ENCODE results near the gene LRBA. TPM values are rescaled to one million over a fixed set of nuclear protein-coding genes. Genes with fewer than 3 reads are reported as not detected.

The LRBA gene
- total and polyA plus RNA-seq, 9 of the 15 experiments (the other 6 are each of a cell fraction or from before 2014, with no cell fraction given): 24.2 to 88.7 (median 59.7) TPM

- POLR2A ChIA-PET: interaction anchor here (0.6 to 1.5 kb wide), 2 partner anchors 8 to 608 kb away, joined by 3 to 4 read pairs; no protein-coding TSS in a partner anchor
- in situ Hi-C loops (cut with MboI): no loop called here
- DNase-seq (ENCODE audit: extremely low read depth in 1 of 4, low spot score in 3 of 4) (no peak), ATAC-seq (no peak), FAIRE-seq (no peak)
- CTCF ChIA-PET (ENCODE audit: low intra/inter-chr PET ratio): no interaction called here
- Histone ChIP-seq H3K9ac (ENCODE audit: insufficient read depth in 1 of 2, low read depth in 2 of 2, low read length in 2 of 2) (no peak overlapping the region), H3K4me3 (no peak overlapping the region), H3K27ac (ENCODE audit: extremely low read depth, low read depth, low read length) (no peak overlapping the region), H3K4me2 (ENCODE audit: insufficient read depth, low read length) (no peak overlapping the region), H3K9me1 (ENCODE audit: control insufficient read depth, insufficient read depth, low read length) (no peaks in the 10 kb centered on the region), H2AFZ (ENCODE audit: low read depth, low read length) (no peak overlapping the region), H3K27me3 (ENCODE audit: control insufficient read depth in 2 of 2, insufficient read depth in 2 of 2, low read length in 2 of 2) (no peaks in the 10 kb centered on the region), H4K20me1 (replicated peaks; ENCODE audit: control insufficient read depth, insufficient read depth, low read length) (no peaks in the 10 kb centered on the region), H3K9me3 (replicated peaks; ENCODE audit: control insufficient read depth, insufficient read depth, low read depth, low read length) (no peaks in the 10 kb centered on the region), H3K4me1 (replicated peaks in 1 of 2; ENCODE audit: control insufficient read depth in 2 of 2, insufficient read depth in 2 of 2, low read length in 2 of 2) (no peaks in the 10 kb centered on the region), H3K79me2 (ENCODE audit: control insufficient read depth, insufficient read depth, low read length) (no peaks in the 10 kb centered on the region), H3K36me3 (ENCODE audit: control insufficient read depth, insufficient read depth, low read length) (no peaks in the 10 kb centered on the region)
- TF ChIP-seq ZKSCAN1 (IDR thresholded peaks at IDR 0.05; ENCODE audit: low read depth, low read length): no peak
- no peak for TF ChIP-seq GABPB1 (CRISPR knock-in tag; IDR thresholded peaks at IDR 0.05)
- TF ChIP-seq, protein P1, sequence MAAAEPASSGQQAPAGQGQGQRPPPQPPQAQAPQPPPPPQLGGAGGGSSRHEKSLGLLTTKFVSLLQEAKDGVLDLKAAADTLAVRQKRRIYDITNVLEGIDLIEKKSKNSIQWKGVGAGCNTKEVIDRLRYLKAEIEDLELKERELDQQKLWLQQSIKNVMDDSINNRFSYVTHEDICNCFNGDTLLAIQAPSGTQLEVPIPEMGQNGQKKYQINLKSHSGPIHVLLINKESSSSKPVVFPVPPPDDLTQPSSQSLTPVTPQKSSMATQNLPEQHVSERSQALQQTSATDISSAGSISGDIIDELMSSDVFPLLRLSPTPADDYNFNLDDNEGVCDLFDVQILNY (CRISPR knock-in tag; IDR thresholded peaks at IDR 0.05): no peak
- TF ChIP-seq, protein P2, sequence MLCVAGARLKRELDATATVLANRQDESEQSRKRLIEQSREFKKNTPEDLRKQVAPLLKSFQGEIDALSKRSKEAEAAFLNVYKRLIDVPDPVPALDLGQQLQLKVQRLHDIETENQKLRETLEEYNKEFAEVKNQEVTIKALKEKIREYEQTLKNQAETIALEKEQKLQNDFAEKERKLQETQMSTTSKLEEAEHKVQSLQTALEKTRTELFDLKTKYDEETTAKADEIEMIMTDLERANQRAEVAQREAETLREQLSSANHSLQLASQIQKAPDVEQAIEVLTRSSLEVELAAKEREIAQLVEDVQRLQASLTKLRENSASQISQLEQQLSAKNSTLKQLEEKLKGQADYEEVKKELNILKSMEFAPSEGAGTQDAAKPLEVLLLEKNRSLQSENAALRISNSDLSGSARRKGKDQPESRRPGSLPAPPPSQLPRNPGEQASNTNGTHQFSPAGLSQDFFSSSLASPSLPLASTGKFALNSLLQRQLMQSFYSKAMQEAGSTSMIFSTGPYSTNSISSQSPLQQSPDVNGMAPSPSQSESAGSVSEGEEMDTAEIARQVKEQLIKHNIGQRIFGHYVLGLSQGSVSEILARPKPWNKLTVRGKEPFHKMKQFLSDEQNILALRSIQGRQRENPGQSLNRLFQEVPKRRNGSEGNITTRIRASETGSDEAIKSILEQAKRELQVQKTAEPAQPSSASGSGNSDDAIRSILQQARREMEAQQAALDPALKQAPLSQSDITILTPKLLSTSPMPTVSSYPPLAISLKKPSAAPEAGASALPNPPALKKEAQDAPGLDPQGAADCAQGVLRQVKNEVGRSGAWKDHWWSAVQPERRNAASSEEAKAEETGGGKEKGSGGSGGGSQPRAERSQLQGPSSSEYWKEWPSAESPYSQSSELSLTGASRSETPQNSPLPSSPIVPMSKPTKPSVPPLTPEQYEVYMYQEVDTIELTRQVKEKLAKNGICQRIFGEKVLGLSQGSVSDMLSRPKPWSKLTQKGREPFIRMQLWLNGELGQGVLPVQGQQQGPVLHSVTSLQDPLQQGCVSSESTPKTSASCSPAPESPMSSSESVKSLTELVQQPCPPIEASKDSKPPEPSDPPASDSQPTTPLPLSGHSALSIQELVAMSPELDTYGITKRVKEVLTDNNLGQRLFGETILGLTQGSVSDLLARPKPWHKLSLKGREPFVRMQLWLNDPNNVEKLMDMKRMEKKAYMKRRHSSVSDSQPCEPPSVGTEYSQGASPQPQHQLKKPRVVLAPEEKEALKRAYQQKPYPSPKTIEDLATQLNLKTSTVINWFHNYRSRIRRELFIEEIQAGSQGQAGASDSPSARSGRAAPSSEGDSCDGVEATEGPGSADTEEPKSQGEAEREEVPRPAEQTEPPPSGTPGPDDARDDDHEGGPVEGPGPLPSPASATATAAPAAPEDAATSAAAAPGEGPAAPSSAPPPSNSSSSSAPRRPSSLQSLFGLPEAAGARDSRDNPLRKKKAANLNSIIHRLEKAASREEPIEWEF (CRISPR knock-in tag; IDR thresholded peaks at IDR 0.05): no peak
- no peak for TF ChIP-seq HNRNPLL (IDR thresholded peaks at IDR 0.05; ENCODE audit: low read depth, low read length, poor library complexity, severe bottlenecking)
- no peak for TF ChIP-seq HBP1 (CRISPR knock-in tag; IDR thresholded peaks at IDR 0.05)
- TF ChIP-seq RNF2 (IDR thresholded peaks at IDR 0.05): no peak
- TF ChIP-seq EP300 (IDR thresholded peaks at IDR 0.05; ENCODE audit: low read length): no peak
- BruUV-seq (replicated peaks): no TSS peak
- intact Hi-C loops (cut with micrococcal nuclease): no loop called here
- WGBS (ENCODE audit: insufficient coverage, low coverage, missing lambda C conversion rate): 74% methylated on average over 9 of the region's 13 CpGs
These were observed 592.0 kb downstream of the LRBA start for GRCh38 chr4:150423074-150423473.

All from K562 (cell line).